K562 treated with DMSO at 1 percent for 4 hours (cell line): ENCODE results near the gene SLC22A9. TPM values are rescaled to one million over a fixed set of nuclear protein-coding genes. Genes with fewer than 3 reads are reported as not detected.

Source experiments
- total RNA-seq: library from RNA; unstranded; fragments of 300-600 nt; gene quantifications from 2 replicates; pipeline ENCODE4 v1.2.3, GENCODE V29; 2022; ENCODE audit not compliant: insufficient read depth

SLC22A9 gene
- not detected in 2 replicates for total RNA-seq

GRCh38 chr11:63369165-63369970, at the start of gene SLC22A9:
SLC22A9 (plus strand) TSS chr11:63369785; CDS start chr11:63370057, 272 bp downstream.

Other genes starting within 250 kb of the SLC22A9 start
- gene SLC22A24, start 225.6 kb upstream of the SLC22A9 start, total RNA-seq = not detected in 2 replicates
- gene SLC22A25, start 126.2 kb upstream of the SLC22A9 start, total RNA-seq = not detected in 2 replicates
- gene PLAAT5, start 121.4 kb downstream of the SLC22A9 start, total RNA-seq = not detected in 2 replicates
- 4.0 and 4.6 TPM in 2 replicates for gene LGALS12, start 136.3 kb downstream of the SLC22A9 start, total RNA-seq
- 9.2 and 21.8 TPM in 2 replicates for gene PLAAT4, start 167.0 kb downstream of the SLC22A9 start, total RNA-seq
- not detected in 2 replicates for gene PLAAT2, start 193.6 kb downstream of the SLC22A9 start, total RNA-seq
- 2.0 and 3.0 TPM in 2 replicates for gene PLAAT3, start 244.6 kb downstream of the SLC22A9 start, total RNA-seq